ENCODE results near the gene METTL17. TPM values are rescaled to one million over a fixed set of nuclear protein-coding genes. Genes with fewer than 3 reads are reported as not detected.
"Not testable (repeated sequence)": the region's sequence is repeated elsewhere in the genome, so short reads cannot be mapped to it uniquely, and the experiment has no call there.

METTL17 gene
- total and polyA plus RNA-seq, 9 donors, result 36.0 to 64.0 (median 48.4) TPM

- DNase-seq; H3K9me3 ChIP-seq (replicated peaks; ENCODE audit: control insufficient read depth, low read depth, low read length); H3K27ac ChIP-seq (ENCODE audit: low read length); H3K27me3 ChIP-seq (ENCODE audit: control insufficient read depth, insufficient read depth, low read length); H3K36me3 ChIP-seq (ENCODE audit: control insufficient read depth, insufficient read depth, low read length); H3K4me1 ChIP-seq (ENCODE audit: control insufficient read depth, insufficient read depth, low read length); H3K4me3 ChIP-seq (ENCODE audit: low read length): not testable (repeated sequence)
- WGBS (ENCODE audit: insufficient coverage), result no CpG with 5 or more reads among the region's 3 CpGs
These were observed 19.9 kb downstream of the METTL17 start for GRCh38 chr14:21009721-21010120.

- Histone ChIP-seq H3K4me1 (ENCODE audit: control insufficient read depth, insufficient read depth, low read length) (peaks cover 8% of the 10 kb centered on the region), H3K27me3 (ENCODE audit: control insufficient read depth, insufficient read depth, low read length) (no peaks in the 10 kb centered on the region), H3K9me3 (replicated peaks; ENCODE audit: control insufficient read depth, low read depth, low read length) (no peaks in the 10 kb centered on the region), H3K27ac (ENCODE audit: low read length) (no peak overlapping the region), H3K4me3 (ENCODE audit: low read length) (no peak overlapping the region), H3K36me3 (ENCODE audit: control insufficient read depth, insufficient read depth, low read length) (peaks cover 1% of the 10 kb centered on the region)
- no CpG with 5 or more reads among the region's 1 CpG for WGBS (ENCODE audit: insufficient coverage)
- no peak for DNase-seq
These were observed 21.4 kb downstream of the METTL17 start for GRCh38 chr14:21011136-21011535.

GRCh38 chr14:21014761-21015190 lies 25.0 kb downstream of the METTL17 start:
- Histone ChIP-seq H3K27me3 (ENCODE audit: control insufficient read depth, insufficient read depth, low read length) (no peaks in the 10 kb centered on the region), H3K9me3 (replicated peaks; ENCODE audit: control insufficient read depth, low read depth, low read length) (no peaks in the 10 kb centered on the region), H3K36me3 (ENCODE audit: control insufficient read depth, insufficient read depth, low read length) (peaks cover 38% of the 10 kb centered on the region), H3K4me1 (ENCODE audit: control insufficient read depth, insufficient read depth, low read length) (peaks cover 8% of the 10 kb centered on the region), H3K4me3 (ENCODE audit: low read length) (no peak overlapping the region), H3K27ac (ENCODE audit: low read length) (no peak overlapping the region)
- WGBS (ENCODE audit: insufficient coverage), result 0% methylated on average over 1 of the region's 4 CpGs
- DNase-seq, result peak; percentile 93

- H3K4me3 ChIP-seq (ENCODE audit: low read length), result no peak overlapping the region
- H3K9me3 ChIP-seq (replicated peaks; ENCODE audit: control insufficient read depth, low read depth, low read length), result no peaks in the 10 kb centered on the region
- no peak overlapping the region for H3K27ac ChIP-seq (ENCODE audit: low read length)
- peaks cover 8% of the 10 kb centered on the region for H3K4me1 ChIP-seq (ENCODE audit: control insufficient read depth, insufficient read depth, low read length)
- DNase-seq, result no peak
- 42% methylated on average over 5 of the region's 6 CpGs for WGBS (ENCODE audit: insufficient coverage)
- H3K27me3 ChIP-seq (ENCODE audit: control insufficient read depth, insufficient read depth, low read length), result no peaks in the 10 kb centered on the region
- peaks cover 41% of the 10 kb centered on the region for H3K36me3 ChIP-seq (ENCODE audit: control insufficient read depth, insufficient read depth, low read length)
These were observed 25.5 kb downstream of the METTL17 start for GRCh38 chr14:21015312-21015711.

- Histone ChIP-seq H3K27ac (ENCODE audit: low read length) (no peak overlapping the region), H3K4me1 (ENCODE audit: control insufficient read depth, insufficient read depth, low read length) (peaks cover 8% of the 10 kb centered on the region), H3K4me3 (ENCODE audit: low read length) (no peak overlapping the region), H3K27me3 (ENCODE audit: control insufficient read depth, insufficient read depth, low read length) (no peaks in the 10 kb centered on the region), H3K9me3 (replicated peaks; ENCODE audit: control insufficient read depth, low read depth, low read length) (no peaks in the 10 kb centered on the region), H3K36me3 (ENCODE audit: control insufficient read depth, insufficient read depth, low read length) (peaks cover 54% of the 10 kb centered on the region)
- 59% methylated on average over 3 of the region's 9 CpGs for WGBS (ENCODE audit: insufficient coverage)
- no peak for DNase-seq
These were observed 26.8 kb downstream of the METTL17 start for GRCh38 chr14:21016413-21017190.

GRCh38 chr14:21017528-21018245 lies 27.9 kb downstream of the METTL17 start:
- Histone ChIP-seq H3K36me3 (ENCODE audit: control insufficient read depth, insufficient read depth, low read length) (peaks cover 62% of the 10 kb centered on the region), H3K27ac (ENCODE audit: low read length) (no peak overlapping the region), H3K27me3 (ENCODE audit: control insufficient read depth, insufficient read depth, low read length) (no peaks in the 10 kb centered on the region), H3K4me1 (ENCODE audit: control insufficient read depth, insufficient read depth, low read length) (peaks cover 9% of the 10 kb centered on the region), H3K4me3 (ENCODE audit: low read length) (no peak overlapping the region), H3K9me3 (replicated peaks; ENCODE audit: control insufficient read depth, low read depth, low read length) (no peaks in the 10 kb centered on the region)
- 74% methylated on average over 21 of the region's 28 CpGs for WGBS (ENCODE audit: insufficient coverage)
- DNase-seq, result no peak

GRCh38 chr14:21018286-21018685 lies 28.5 kb downstream of the METTL17 start:
- Histone ChIP-seq H3K27me3 (ENCODE audit: control insufficient read depth, insufficient read depth, low read length) (no peaks in the 10 kb centered on the region), H3K36me3 (ENCODE audit: control insufficient read depth, insufficient read depth, low read length) (peaks cover 67% of the 10 kb centered on the region), H3K4me1 (ENCODE audit: control insufficient read depth, insufficient read depth, low read length) (peaks cover 15% of the 10 kb centered on the region), H3K4me3 (ENCODE audit: low read length) (no peak overlapping the region), H3K9me3 (replicated peaks; ENCODE audit: control insufficient read depth, low read depth, low read length) (no peaks in the 10 kb centered on the region), H3K27ac (ENCODE audit: low read length) (no peak overlapping the region)
- WGBS (ENCODE audit: insufficient coverage), result 64% methylated on average over 4 of the region's 7 CpGs
- DNase-seq, result no peak

GRCh38 chr14:21018781-21019180 lies 29.0 kb downstream of the METTL17 start:
- H3K4me1 ChIP-seq (ENCODE audit: control insufficient read depth, insufficient read depth, low read length), result peaks cover 20% of the 10 kb centered on the region
- H3K9me3 ChIP-seq (replicated peaks; ENCODE audit: control insufficient read depth, low read depth, low read length), result no peaks in the 10 kb centered on the region
- no peak overlapping the region for H3K27ac ChIP-seq (ENCODE audit: low read length)
- no peak for DNase-seq
- no peaks in the 10 kb centered on the region for H3K27me3 ChIP-seq (ENCODE audit: control insufficient read depth, insufficient read depth, low read length)
- H3K4me3 ChIP-seq (ENCODE audit: low read length), result no peak overlapping the region
- peaks cover 67% of the 10 kb centered on the region for H3K36me3 ChIP-seq (ENCODE audit: control insufficient read depth, insufficient read depth, low read length)
- WGBS (ENCODE audit: insufficient coverage), result no CpG with 5 or more reads among the region's 3 CpGs

- no peaks in the 10 kb centered on the region for H3K27me3 ChIP-seq (ENCODE audit: control insufficient read depth, insufficient read depth, low read length)
- H3K4me3 ChIP-seq (ENCODE audit: low read length), result no peak overlapping the region
- no peaks in the 10 kb centered on the region for H3K9me3 ChIP-seq (replicated peaks; ENCODE audit: control insufficient read depth, low read depth, low read length)
- peaks cover 67% of the 10 kb centered on the region for H3K36me3 ChIP-seq (ENCODE audit: control insufficient read depth, insufficient read depth, low read length)
- H3K27ac ChIP-seq (ENCODE audit: low read length), result no peak overlapping the region
- H3K4me1 ChIP-seq (ENCODE audit: control insufficient read depth, insufficient read depth, low read length), result peaks cover 26% of the 10 kb centered on the region
- WGBS (ENCODE audit: insufficient coverage), result no CpG with 5 or more reads among the region's 1 CpG
- no peak for DNase-seq
These were observed 29.6 kb downstream of the METTL17 start for GRCh38 chr14:21019366-21019765.

- Histone ChIP-seq H3K4me3 (ENCODE audit: low read length) (no peak overlapping the region), H3K9me3 (replicated peaks; ENCODE audit: control insufficient read depth, low read depth, low read length) (no peaks in the 10 kb centered on the region), H3K4me1 (ENCODE audit: control insufficient read depth, insufficient read depth, low read length) (peaks cover 27% of the 10 kb centered on the region), H3K36me3 (ENCODE audit: control insufficient read depth, insufficient read depth, low read length) (peaks cover 66% of the 10 kb centered on the region), H3K27me3 (ENCODE audit: control insufficient read depth, insufficient read depth, low read length) (peaks cover 2% of the 10 kb centered on the region), H3K27ac (ENCODE audit: low read length) (no peak overlapping the region)
- 88% methylated on average over 1 of the region's 5 CpGs for WGBS (ENCODE audit: insufficient coverage)
- no peak for DNase-seq
These were observed 31.3 kb downstream of the METTL17 start for GRCh38 chr14:21020977-21021545.
